ENCODE data around the gene TMEM222. TPM values are rescaled to one million over a fixed set of nuclear protein-coding genes. Genes with fewer than 3 reads are reported as not detected.

The TMEM222 gene
- polyA plus RNA-seq, 1 of the 3 experiments (the other 2 are of a cell fraction): 51.7 TPM

DNA sequence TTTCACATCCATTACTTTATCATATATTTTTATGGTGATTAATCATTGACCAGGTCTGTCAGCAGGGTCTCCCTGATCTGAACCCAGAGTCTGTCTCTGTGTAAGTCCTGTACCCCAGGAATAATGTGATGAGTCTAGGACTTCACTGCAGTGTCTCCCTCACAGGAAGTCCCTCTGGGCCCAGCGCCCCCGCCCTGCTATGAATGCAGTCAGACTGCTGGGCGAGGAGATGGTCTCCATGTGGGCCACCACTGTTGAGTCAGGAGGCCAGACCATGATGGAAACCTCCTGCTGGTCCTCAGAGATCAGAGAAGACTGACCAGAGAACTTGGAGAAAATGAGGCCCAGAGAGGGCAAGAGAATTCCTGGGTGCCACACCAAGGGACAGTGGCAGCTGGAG is 9.5 kb downstream of the TMEM222 start:
- H3K4me3 ChIP-seq (ENCODE audit: low read depth in 2 of 2, low read length in 1 of 2): no peak overlapping the region
- peaks cover 18% of the 10 kb centered on the region; the same call in 1 of the 2 replicates for H4K20me1 ChIP-seq (ENCODE audit: insufficient read depth)
- no peaks in the 10 kb centered on the region for H3K9me2 ChIP-seq
- H3K9ac ChIP-seq: no peak overlapping the region
- no peak overlapping the region for H3K4me2 ChIP-seq
- ChIA-PET CTCF (interaction anchor here (2.2 to 7.4 kb wide), 7 partner anchors 14 to 64 kb away, joined by 10 to 85 read pairs (median 25); no protein-coding TSS in a partner anchor), POLR2A (no interaction called here)
- no peak for DNase-seq
- H3K27me3 ChIP-seq (ENCODE audit: insufficient read depth): no peaks in the 10 kb centered on the region
- H3F3A ChIP-seq (replicated peaks; ENCODE audit: insufficient read depth): no peaks in the 10 kb centered on the region
- H3K36me3 ChIP-seq (replicated peaks in 1 of 2; ENCODE audit: control insufficient read depth in 1 of 2, insufficient read depth in 2 of 2, low read length in 1 of 2): peaks cover 4 to 72% of the 10 kb centered on the region in 2 experiments
- TF ChIP-seq SMC3 (IDR thresholded peaks at IDR 0.05; ENCODE audit: low read depth, low read length) (no peak), RAD21 (IDR thresholded peaks at IDR 0.05; ENCODE audit: low read length) (no peak), GATA2 (CRISPR knock-in tag; IDR thresholded peaks at IDR 0.05) (no peak), FOSL2 (IDR thresholded peaks at IDR 0.05; ENCODE audit: borderline replicate concordance, low read depth) (no peak), GABPA (IDR thresholded peaks at IDR 0.05; ENCODE audit: low read depth) (no peak), EZH2phosphoT487 (IDR thresholded peaks at IDR 0.05; ENCODE audit: borderline replicate concordance, low read depth) (no peak), RCOR1 (IDR thresholded peaks at IDR 0.05; ENCODE audit: low read length) (no peak), MEF2A (IDR thresholded peaks at IDR 0.05; ENCODE audit: borderline replicate concordance, low read depth) (no peak)
- TF ChIP-seq, protein P1, sequence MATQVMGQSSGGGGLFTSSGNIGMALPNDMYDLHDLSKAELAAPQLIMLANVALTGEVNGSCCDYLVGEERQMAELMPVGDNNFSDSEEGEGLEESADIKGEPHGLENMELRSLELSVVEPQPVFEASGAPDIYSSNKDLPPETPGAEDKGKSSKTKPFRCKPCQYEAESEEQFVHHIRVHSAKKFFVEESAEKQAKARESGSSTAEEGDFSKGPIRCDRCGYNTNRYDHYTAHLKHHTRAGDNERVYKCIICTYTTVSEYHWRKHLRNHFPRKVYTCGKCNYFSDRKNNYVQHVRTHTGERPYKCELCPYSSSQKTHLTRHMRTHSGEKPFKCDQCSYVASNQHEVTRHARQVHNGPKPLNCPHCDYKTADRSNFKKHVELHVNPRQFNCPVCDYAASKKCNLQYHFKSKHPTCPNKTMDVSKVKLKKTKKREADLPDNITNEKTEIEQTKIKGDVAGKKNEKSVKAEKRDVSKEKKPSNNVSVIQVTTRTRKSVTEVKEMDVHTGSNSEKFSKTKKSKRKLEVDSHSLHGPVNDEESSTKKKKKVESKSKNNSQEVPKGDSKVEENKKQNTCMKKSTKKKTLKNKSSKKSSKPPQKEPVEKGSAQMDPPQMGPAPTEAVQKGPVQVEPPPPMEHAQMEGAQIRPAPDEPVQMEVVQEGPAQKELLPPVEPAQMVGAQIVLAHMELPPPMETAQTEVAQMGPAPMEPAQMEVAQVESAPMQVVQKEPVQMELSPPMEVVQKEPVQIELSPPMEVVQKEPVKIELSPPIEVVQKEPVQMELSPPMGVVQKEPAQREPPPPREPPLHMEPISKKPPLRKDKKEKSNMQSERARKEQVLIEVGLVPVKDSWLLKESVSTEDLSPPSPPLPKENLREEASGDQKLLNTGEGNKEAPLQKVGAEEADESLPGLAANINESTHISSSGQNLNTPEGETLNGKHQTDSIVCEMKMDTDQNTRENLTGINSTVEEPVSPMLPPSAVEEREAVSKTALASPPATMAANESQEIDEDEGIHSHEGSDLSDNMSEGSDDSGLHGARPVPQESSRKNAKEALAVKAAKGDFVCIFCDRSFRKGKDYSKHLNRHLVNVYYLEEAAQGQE (IDR thresholded peaks at IDR 0.05; ENCODE audit: low read depth, low read length): no peak
- TF ChIP-seq, protein P2, sequence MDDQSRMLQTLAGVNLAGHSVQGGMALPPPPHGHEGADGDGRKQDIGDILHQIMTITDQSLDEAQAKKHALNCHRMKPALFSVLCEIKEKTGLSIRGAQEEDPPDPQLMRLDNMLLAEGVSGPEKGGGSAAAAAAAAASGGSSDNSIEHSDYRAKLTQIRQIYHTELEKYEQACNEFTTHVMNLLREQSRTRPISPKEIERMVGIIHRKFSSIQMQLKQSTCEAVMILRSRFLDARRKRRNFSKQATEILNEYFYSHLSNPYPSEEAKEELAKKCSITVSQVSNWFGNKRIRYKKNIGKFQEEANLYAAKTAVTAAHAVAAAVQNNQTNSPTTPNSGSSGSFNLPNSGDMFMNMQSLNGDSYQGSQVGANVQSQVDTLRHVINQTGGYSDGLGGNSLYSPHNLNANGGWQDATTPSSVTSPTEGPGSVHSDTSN (IDR thresholded peaks at IDR 0.05): no peak
- no peaks in the 10 kb centered on the region for H3K9me3 ChIP-seq
- no CpG with 5 or more reads among the region's 3 CpGs for WGBS (ENCODE audit: low lambda C conversion rate)
- H3K79me2 ChIP-seq (ENCODE audit: insufficient read depth): peaks cover 46% of the 10 kb centered on the region
- H3K4me1 ChIP-seq (ENCODE audit: control insufficient read depth in 1 of 2, insufficient read depth in 2 of 2, low read depth in 1 of 2, low read length in 1 of 2): no peaks in the 10 kb centered on the region
- H3K27ac ChIP-seq (ENCODE audit: low read depth in 2 of 2, low read length in 1 of 2): no peak overlapping the region
- no peak overlapping the region for H2AFZ ChIP-seq (ENCODE audit: low read depth)

DNA sequence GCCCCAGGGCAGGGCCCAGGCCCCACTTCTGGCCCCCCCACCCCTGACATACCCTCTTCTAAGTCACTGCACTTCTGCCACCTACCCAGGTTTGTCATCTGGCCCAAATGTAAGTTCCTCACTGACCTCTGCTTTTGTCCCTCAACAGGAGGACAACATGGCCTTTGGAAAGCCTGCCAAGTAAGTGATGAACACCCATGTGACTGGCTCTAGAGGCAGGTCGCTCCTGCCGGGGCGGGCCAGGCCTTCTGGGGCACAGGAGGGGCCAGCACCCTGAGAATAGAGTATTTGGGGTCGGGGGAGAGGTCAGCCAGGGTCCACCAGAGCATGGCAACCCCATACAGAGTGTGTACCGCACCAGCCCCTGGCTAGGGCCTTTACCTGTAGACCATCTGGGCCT is 10.0 kb downstream of the TMEM222 start:
- H3K36me3 ChIP-seq (replicated peaks in 1 of 2; ENCODE audit: control insufficient read depth in 1 of 2, insufficient read depth in 2 of 2, low read length in 1 of 2): peaks cover 4 to 68% of the 10 kb centered on the region in 2 experiments
- ChIA-PET POLR2A (no interaction called here), CTCF (interaction anchor here (0.7 to 7.4 kb wide), 25 partner anchors 9 to 275 kb away, joined by 3 to 85 read pairs (median 5); partner anchors contain the start of genes CD164L2, MAP3K6 and TMEM222)
- H2AFZ ChIP-seq (ENCODE audit: low read depth): no peak overlapping the region
- no peaks in the 10 kb centered on the region for H3F3A ChIP-seq (replicated peaks; ENCODE audit: insufficient read depth)
- no peaks in the 10 kb centered on the region for H3K9me3 ChIP-seq
- no peak overlapping the region; a peak in 1 of 4 replicates for H3K27ac ChIP-seq (ENCODE audit: low read depth in 2 of 2, low read length in 1 of 2)
- H3K4me2 ChIP-seq: no peak overlapping the region
- no peak overlapping the region for H3K4me3 ChIP-seq (ENCODE audit: low read depth in 2 of 2, low read length in 1 of 2)
- no peak overlapping the region for H3K9ac ChIP-seq
- no peaks in the 10 kb centered on the region for H3K27me3 ChIP-seq (ENCODE audit: insufficient read depth)
- WGBS (ENCODE audit: low lambda C conversion rate): 100% methylated on average over 5 of the region's 5 CpGs
- TF ChIP-seq GABPA (IDR thresholded peaks at IDR 0.05; ENCODE audit: low read depth) (no peak), MEF2A (IDR thresholded peaks at IDR 0.05; ENCODE audit: borderline replicate concordance, low read depth) (no peak), NRF1 (IDR thresholded peaks at IDR 0.05; ENCODE audit: low read depth, low read length) (no peak), TEAD4 (IDR thresholded peaks at IDR 0.05; ENCODE audit: borderline replicate concordance, insufficient read depth) (no peak), NFIC (IDR thresholded peaks at IDR 0.05; ENCODE audit: borderline replicate concordance) (no peak), FOSL2 (IDR thresholded peaks at IDR 0.05; ENCODE audit: borderline replicate concordance, low read depth) (no peak), RXRA (IDR thresholded peaks at IDR 0.05; ENCODE audit: borderline replicate concordance, low read depth) (no peak), EP300 (IDR thresholded peaks at IDR 0.05; ENCODE audit: borderline replicate concordance in 1 of 2, low read depth in 1 of 2, low read length in 1 of 2) (no peak)
- TF ChIP-seq, protein P3, sequence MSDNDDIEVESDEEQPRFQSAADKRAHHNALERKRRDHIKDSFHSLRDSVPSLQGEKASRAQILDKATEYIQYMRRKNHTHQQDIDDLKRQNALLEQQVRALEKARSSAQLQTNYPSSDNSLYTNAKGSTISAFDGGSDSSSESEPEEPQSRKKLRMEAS (IDR thresholded peaks at IDR 0.05; ENCODE audit: low read depth): no peak
- TF ChIP-seq, protein P2 (IDR thresholded peaks at IDR 0.05): no peak
- TF ChIP-seq, protein P4, sequence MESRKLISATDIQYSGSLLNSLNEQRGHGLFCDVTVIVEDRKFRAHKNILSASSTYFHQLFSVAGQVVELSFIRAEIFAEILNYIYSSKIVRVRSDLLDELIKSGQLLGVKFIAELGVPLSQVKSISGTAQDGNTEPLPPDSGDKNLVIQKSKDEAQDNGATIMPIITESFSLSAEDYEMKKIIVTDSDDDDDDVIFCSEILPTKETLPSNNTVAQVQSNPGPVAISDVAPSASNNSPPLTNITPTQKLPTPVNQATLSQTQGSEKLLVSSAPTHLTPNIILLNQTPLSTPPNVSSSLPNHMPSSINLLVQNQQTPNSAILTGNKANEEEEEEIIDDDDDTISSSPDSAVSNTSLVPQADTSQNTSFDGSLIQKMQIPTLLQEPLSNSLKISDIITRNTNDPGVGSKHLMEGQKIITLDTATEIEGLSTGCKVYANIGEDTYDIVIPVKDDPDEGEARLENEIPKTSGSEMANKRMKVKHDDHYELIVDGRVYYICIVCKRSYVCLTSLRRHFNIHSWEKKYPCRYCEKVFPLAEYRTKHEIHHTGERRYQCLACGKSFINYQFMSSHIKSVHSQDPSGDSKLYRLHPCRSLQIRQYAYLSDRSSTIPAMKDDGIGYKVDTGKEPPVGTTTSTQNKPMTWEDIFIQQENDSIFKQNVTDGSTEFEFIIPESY (IDR thresholded peaks at IDR 0.05; ENCODE audit: borderline replicate concordance, low read depth): no peak
- H3K79me2 ChIP-seq (ENCODE audit: insufficient read depth): peaks cover 41% of the 10 kb centered on the region
- no peaks in the 10 kb centered on the region for H3K4me1 ChIP-seq (ENCODE audit: control insufficient read depth in 1 of 2, insufficient read depth in 2 of 2, low read depth in 1 of 2, low read length in 1 of 2)
- H3K9me2 ChIP-seq: no peaks in the 10 kb centered on the region
- DNase-seq: no peak
- peaks cover 17% of the 10 kb centered on the region; the same call in 1 of the 2 replicates for H4K20me1 ChIP-seq (ENCODE audit: insufficient read depth)

All from SK-N-SH (cell line).